Measurements from ENCODE around the gene COG3.

DNA sequence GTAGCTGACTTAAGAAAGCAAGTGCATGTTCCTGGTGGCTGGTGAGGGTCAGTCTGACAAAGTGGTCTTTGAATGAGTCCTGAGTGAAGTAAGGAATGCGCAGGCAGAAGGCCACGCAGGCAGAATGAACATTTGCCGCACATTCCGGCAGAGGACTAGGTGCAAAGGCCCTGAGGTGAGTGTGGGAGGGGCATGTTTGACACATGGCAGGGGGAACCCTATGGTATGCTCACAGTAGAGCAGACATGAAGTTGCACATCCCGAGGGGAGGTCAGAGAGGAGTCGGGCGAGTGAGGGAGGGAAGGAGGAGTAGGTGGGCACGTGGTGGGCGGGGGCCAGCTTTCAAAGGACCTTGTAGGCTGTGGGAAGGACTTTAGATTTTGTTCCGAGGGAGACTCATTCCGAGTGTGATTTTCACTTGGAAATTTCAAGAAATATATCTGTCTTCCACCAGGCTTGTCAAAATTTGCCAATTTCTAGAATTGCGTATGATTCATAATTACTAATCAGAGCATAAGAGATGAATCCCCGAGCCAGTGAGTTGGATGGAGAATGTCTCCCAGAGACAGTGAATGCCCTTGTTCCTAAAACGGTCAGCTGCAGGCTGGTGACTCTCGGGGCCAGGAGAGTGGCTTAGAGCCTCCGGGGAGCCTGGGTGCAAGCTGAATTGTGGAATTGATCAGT, 110.5 kb downstream of the COG3 start:
- no peak for TF ChIP-seq GPN1 (CRISPR knock-in tag; IDR thresholded peaks at IDR 0.05; ENCODE audit: borderline replicate concordance)
- TF ChIP-seq, protein P1, sequence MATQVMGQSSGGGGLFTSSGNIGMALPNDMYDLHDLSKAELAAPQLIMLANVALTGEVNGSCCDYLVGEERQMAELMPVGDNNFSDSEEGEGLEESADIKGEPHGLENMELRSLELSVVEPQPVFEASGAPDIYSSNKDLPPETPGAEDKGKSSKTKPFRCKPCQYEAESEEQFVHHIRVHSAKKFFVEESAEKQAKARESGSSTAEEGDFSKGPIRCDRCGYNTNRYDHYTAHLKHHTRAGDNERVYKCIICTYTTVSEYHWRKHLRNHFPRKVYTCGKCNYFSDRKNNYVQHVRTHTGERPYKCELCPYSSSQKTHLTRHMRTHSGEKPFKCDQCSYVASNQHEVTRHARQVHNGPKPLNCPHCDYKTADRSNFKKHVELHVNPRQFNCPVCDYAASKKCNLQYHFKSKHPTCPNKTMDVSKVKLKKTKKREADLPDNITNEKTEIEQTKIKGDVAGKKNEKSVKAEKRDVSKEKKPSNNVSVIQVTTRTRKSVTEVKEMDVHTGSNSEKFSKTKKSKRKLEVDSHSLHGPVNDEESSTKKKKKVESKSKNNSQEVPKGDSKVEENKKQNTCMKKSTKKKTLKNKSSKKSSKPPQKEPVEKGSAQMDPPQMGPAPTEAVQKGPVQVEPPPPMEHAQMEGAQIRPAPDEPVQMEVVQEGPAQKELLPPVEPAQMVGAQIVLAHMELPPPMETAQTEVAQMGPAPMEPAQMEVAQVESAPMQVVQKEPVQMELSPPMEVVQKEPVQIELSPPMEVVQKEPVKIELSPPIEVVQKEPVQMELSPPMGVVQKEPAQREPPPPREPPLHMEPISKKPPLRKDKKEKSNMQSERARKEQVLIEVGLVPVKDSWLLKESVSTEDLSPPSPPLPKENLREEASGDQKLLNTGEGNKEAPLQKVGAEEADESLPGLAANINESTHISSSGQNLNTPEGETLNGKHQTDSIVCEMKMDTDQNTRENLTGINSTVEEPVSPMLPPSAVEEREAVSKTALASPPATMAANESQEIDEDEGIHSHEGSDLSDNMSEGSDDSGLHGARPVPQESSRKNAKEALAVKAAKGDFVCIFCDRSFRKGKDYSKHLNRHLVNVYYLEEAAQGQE (IDR thresholded peaks at IDR 0.05; ENCODE audit: borderline replicate concordance in 1 of 2, low read depth in 1 of 2, low read length in 2 of 2), result no peak
- TF ChIP-seq POLR2AphosphoS5 (IDR thresholded peaks at IDR 0.05; ENCODE audit: low read depth, low read length), result no peak
- TF ChIP-seq TAF1 (CRISPR knock-in tag; IDR thresholded peaks at IDR 0.05), result no peak
- no peak for TF ChIP-seq RFXAP (CRISPR knock-in tag; IDR thresholded peaks at IDR 0.05; ENCODE audit: borderline replicate concordance)
- TF ChIP-seq MXI1 (IDR thresholded peaks at IDR 0.05; ENCODE audit: borderline replicate concordance, low read depth, low read length), result no peak
- TF ChIP-seq, protein P2, sequence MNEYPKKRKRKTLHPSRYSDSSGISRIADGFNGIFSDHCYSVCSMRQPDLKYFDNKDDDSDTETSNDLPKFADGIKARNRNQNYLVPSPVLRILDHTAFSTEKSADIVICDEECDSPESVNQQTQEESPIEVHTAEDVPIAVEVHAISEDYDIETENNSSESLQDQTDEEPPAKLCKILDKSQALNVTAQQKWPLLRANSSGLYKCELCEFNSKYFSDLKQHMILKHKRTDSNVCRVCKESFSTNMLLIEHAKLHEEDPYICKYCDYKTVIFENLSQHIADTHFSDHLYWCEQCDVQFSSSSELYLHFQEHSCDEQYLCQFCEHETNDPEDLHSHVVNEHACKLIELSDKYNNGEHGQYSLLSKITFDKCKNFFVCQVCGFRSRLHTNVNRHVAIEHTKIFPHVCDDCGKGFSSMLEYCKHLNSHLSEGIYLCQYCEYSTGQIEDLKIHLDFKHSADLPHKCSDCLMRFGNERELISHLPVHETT (CRISPR knock-in tag; conservative IDR thresholded peaks at IDR 0.05), result no peak
- no peak for TF ChIP-seq EED (CRISPR knock-in tag; IDR thresholded peaks at IDR 0.05)
- TF ChIP-seq, protein P3, sequence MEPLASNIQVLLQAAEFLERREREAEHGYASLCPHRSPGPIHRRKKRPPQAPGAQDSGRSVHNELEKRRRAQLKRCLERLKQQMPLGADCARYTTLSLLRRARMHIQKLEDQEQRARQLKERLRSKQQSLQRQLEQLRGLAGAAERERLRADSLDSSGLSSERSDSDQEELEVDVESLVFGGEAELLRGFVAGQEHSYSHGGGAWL (CRISPR knock-in tag; IDR thresholded peaks at IDR 0.05), result no peak
- no peak for TF ChIP-seq NBN (conservative IDR thresholded peaks at IDR 0.05)
- TF ChIP-seq NONO (IDR thresholded peaks at IDR 0.05), result no peak
- no peak for TF ChIP-seq NONO (CRISPR knock-in tag; conservative IDR thresholded peaks at IDR 0.05)
- TF ChIP-seq, protein P4, sequence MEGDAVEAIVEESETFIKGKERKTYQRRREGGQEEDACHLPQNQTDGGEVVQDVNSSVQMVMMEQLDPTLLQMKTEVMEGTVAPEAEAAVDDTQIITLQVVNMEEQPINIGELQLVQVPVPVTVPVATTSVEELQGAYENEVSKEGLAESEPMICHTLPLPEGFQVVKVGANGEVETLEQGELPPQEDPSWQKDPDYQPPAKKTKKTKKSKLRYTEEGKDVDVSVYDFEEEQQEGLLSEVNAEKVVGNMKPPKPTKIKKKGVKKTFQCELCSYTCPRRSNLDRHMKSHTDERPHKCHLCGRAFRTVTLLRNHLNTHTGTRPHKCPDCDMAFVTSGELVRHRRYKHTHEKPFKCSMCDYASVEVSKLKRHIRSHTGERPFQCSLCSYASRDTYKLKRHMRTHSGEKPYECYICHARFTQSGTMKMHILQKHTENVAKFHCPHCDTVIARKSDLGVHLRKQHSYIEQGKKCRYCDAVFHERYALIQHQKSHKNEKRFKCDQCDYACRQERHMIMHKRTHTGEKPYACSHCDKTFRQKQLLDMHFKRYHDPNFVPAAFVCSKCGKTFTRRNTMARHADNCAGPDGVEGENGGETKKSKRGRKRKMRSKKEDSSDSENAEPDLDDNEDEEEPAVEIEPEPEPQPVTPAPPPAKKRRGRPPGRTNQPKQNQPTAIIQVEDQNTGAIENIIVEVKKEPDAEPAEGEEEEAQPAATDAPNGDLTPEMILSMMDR (CRISPR knock-in tag; IDR thresholded peaks at IDR 0.05), result no peak
